ENCODE data around the gene CNTN5. TPM values are rescaled to one million over a fixed set of nuclear protein-coding genes. Genes with fewer than 3 reads are reported as not detected.

Gene CNTN5
- polyA plus RNA-seq, 1 donor from 2014 or later: 1.1 TPM

DNA sequence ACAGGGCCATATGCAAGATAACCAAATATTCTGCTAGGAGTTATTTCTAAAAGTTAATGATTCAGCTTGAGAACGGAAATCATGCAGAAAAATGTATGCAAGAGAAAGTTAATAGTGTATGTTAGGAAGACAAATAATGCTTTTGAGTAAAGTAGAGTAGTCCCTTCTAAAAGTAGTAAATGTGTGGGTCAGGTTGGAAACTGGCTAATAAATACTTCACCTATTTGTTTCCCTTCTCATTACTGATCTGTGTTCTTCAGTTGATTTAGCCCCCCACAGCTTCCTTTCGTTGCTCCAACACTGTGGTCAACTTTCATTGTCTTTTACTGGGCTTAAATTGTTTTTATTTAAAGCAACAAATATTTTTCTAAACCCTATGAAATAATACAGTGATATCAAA is 444.2 kb downstream of the CNTN5 start:
- H3K27me3 ChIP-seq (ENCODE audit: insufficient read depth, low read depth, low read length): no peaks in the 10 kb centered on the region
- H3F3A ChIP-seq (ENCODE audit: insufficient read depth, low read length, poor library complexity, severe bottlenecking): no peaks in the 10 kb centered on the region
- no peaks in the 10 kb centered on the region for H3K79me2 ChIP-seq (replicated peaks; ENCODE audit: insufficient read depth, low read length)
- TF ChIP-seq TAF1 (IDR thresholded peaks at IDR 0.05; ENCODE audit: low read depth) (no peak), MXI1 (conservative IDR thresholded peaks at IDR 0.05; ENCODE audit: poor library complexity, severe bottlenecking) (no peak), POLR2AphosphoS5 (IDR thresholded peaks at IDR 0.05) (no peak), RAD21 (conservative IDR thresholded peaks at IDR 0.05) (no peak), EP300 (conservative IDR thresholded peaks at IDR 0.05; ENCODE audit: poor library complexity, severe bottlenecking) (no peak), EZH2 (IDR thresholded peaks at IDR 0.05; ENCODE audit: borderline replicate concordance, insufficient read depth, low read length, poor library complexity, severe bottlenecking) (no peak), SMC3 (conservative IDR thresholded peaks at IDR 0.05; ENCODE audit: poor library complexity) (no peak)
- TF ChIP-seq, protein P1, sequence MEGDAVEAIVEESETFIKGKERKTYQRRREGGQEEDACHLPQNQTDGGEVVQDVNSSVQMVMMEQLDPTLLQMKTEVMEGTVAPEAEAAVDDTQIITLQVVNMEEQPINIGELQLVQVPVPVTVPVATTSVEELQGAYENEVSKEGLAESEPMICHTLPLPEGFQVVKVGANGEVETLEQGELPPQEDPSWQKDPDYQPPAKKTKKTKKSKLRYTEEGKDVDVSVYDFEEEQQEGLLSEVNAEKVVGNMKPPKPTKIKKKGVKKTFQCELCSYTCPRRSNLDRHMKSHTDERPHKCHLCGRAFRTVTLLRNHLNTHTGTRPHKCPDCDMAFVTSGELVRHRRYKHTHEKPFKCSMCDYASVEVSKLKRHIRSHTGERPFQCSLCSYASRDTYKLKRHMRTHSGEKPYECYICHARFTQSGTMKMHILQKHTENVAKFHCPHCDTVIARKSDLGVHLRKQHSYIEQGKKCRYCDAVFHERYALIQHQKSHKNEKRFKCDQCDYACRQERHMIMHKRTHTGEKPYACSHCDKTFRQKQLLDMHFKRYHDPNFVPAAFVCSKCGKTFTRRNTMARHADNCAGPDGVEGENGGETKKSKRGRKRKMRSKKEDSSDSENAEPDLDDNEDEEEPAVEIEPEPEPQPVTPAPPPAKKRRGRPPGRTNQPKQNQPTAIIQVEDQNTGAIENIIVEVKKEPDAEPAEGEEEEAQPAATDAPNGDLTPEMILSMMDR (IDR thresholded peaks at IDR 0.05; ENCODE audit: poor library complexity, severe bottlenecking): no peak
- TF ChIP-seq, protein P2, sequence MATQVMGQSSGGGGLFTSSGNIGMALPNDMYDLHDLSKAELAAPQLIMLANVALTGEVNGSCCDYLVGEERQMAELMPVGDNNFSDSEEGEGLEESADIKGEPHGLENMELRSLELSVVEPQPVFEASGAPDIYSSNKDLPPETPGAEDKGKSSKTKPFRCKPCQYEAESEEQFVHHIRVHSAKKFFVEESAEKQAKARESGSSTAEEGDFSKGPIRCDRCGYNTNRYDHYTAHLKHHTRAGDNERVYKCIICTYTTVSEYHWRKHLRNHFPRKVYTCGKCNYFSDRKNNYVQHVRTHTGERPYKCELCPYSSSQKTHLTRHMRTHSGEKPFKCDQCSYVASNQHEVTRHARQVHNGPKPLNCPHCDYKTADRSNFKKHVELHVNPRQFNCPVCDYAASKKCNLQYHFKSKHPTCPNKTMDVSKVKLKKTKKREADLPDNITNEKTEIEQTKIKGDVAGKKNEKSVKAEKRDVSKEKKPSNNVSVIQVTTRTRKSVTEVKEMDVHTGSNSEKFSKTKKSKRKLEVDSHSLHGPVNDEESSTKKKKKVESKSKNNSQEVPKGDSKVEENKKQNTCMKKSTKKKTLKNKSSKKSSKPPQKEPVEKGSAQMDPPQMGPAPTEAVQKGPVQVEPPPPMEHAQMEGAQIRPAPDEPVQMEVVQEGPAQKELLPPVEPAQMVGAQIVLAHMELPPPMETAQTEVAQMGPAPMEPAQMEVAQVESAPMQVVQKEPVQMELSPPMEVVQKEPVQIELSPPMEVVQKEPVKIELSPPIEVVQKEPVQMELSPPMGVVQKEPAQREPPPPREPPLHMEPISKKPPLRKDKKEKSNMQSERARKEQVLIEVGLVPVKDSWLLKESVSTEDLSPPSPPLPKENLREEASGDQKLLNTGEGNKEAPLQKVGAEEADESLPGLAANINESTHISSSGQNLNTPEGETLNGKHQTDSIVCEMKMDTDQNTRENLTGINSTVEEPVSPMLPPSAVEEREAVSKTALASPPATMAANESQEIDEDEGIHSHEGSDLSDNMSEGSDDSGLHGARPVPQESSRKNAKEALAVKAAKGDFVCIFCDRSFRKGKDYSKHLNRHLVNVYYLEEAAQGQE (IDR thresholded peaks at IDR 0.05; ENCODE audit: borderline replicate concordance): no peak
- no peaks in the 10 kb centered on the region for H3K9me2 ChIP-seq (ENCODE audit: insufficient read depth, low read length)
- no peaks in the 10 kb centered on the region for H4K20me1 ChIP-seq (ENCODE audit: insufficient read depth)
- H3K9me3 ChIP-seq (ENCODE audit: low read length): no peaks in the 10 kb centered on the region
- no peak overlapping the region for H3K27ac ChIP-seq (ENCODE audit: low read length)
- no peak overlapping the region for H3K4me3 ChIP-seq (ENCODE audit: low read length)
- H2AFZ ChIP-seq (ENCODE audit: low read depth, low read length): no peak overlapping the region
- H3K9ac ChIP-seq (ENCODE audit: low read length): no peak overlapping the region
- no peak overlapping the region for H3K4me2 ChIP-seq (ENCODE audit: low read length)
- no peaks in the 10 kb centered on the region for H3K36me3 ChIP-seq (ENCODE audit: insufficient read depth, low read length)

DNA sequence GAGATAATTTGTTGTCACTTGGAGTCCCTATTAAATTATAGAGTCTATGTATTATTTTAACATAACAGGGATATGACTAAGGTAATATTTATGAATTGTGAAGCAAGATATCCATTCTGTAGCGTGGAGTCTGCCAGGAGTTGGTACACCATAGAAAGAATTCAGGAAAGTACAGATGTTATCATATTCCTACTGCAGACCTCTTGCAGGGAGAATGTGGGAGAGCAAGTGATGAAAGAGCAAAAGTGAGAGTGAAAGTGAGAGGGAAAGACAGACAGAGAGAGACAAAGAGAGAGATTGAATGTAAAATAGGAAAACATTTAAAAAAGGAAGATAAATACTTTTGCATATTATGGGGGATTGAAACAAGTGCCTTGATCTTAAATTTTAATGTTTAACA is 468.8 kb downstream of the CNTN5 start:
- Histone ChIP-seq H3K79me2 (replicated peaks; ENCODE audit: insufficient read depth, low read length) (no peaks in the 10 kb centered on the region), H3K9ac (ENCODE audit: low read length) (no peak overlapping the region), H4K20me1 (ENCODE audit: insufficient read depth) (no peaks in the 10 kb centered on the region), H3K9me3 (ENCODE audit: low read length) (no peaks in the 10 kb centered on the region), H3K36me3 (ENCODE audit: insufficient read depth, low read length) (no peaks in the 10 kb centered on the region), H3K9me2 (ENCODE audit: insufficient read depth, low read length) (no peaks in the 10 kb centered on the region), H3K4me3 (ENCODE audit: low read length) (no peak overlapping the region), H3K4me2 (ENCODE audit: low read length) (no peak overlapping the region), H3F3A (ENCODE audit: insufficient read depth, low read length, poor library complexity, severe bottlenecking) (no peaks in the 10 kb centered on the region), H3K27me3 (ENCODE audit: insufficient read depth, low read depth, low read length) (no peaks in the 10 kb centered on the region), H3K27ac (ENCODE audit: low read length) (no peak overlapping the region), H2AFZ (ENCODE audit: low read depth, low read length) (no peak overlapping the region)
- no peak for TF ChIP-seq SMC3 (conservative IDR thresholded peaks at IDR 0.05; ENCODE audit: poor library complexity)
- TF ChIP-seq RAD21 (conservative IDR thresholded peaks at IDR 0.05): no peak
- no peak for TF ChIP-seq EP300 (conservative IDR thresholded peaks at IDR 0.05; ENCODE audit: poor library complexity, severe bottlenecking)
- TF ChIP-seq TAF1 (IDR thresholded peaks at IDR 0.05; ENCODE audit: low read depth): no peak
- no peak for TF ChIP-seq MXI1 (conservative IDR thresholded peaks at IDR 0.05; ENCODE audit: poor library complexity, severe bottlenecking)
